HG02870 (cell line): ENCODE data around the gene RSU1.
A peak's percentile ranks its signal among the peaks of the same experiment; 100 is the strongest.

Experiments used
- ATAC-seq: cut with Tn5 transposase; IDR thresholded peaks from one replicate; pipeline ENCODE4 v1.9.1; 2021; ENCODE audit warnings: mild to moderate bottlenecking, moderate library complexity; ENCODE audit not compliant: unreplicated experiment

Gene RSU1

GRCh38 chr10:16685551-16685950 is 131.7 kb downstream of the RSU1 start:
- ATAC-seq: no peak

GRCh38 chr10:16681521-16681920 is 135.7 kb downstream of the RSU1 start:
- ATAC-seq: no peak

- no peak for ATAC-seq
Measured at GRCh38 chr10:16679511-16679910, 137.7 kb downstream of the RSU1 start.

GRCh38 chr10:16675334-16675733 is 141.9 kb downstream of the RSU1 start:
- no peak for ATAC-seq

- ATAC-seq: no peak
Measured at GRCh38 chr10:16674147-16674703, 143.0 kb downstream of the RSU1 start.

GRCh38 chr10:16673443-16673842 is 143.8 kb downstream of the RSU1 start:
- ATAC-seq: no peak

- no peak for ATAC-seq
Measured at GRCh38 chr10:16663444-16663843, 153.8 kb downstream of the RSU1 start.

- no peak for ATAC-seq
Measured at GRCh38 chr10:16662923-16663322, 154.3 kb downstream of the RSU1 start.

- no peak for ATAC-seq
Measured at GRCh38 chr10:16656895-16657294, 160.3 kb downstream of the RSU1 start.

- ATAC-seq: peak; percentile 88
Measured at GRCh38 chr10:16653224-16653623, 164.0 kb downstream of the RSU1 start.

- no peak for ATAC-seq
Measured at GRCh38 chr10:16652154-16652553, 165.1 kb downstream of the RSU1 start.

GRCh38 chr10:16649757-16650156 is 167.5 kb downstream of the RSU1 start:
- ATAC-seq: no peak

GRCh38 chr10:16648366-16648765 is 168.9 kb downstream of the RSU1 start:
- no peak for ATAC-seq

GRCh38 chr10:16646181-16647059 is 170.8 kb downstream of the RSU1 start:
- ATAC-seq: no peak

GRCh38 chr10:16644146-16644545 is 173.1 kb downstream of the RSU1 start:
- ATAC-seq: no peak

GRCh38 chr10:16643502-16643901 is 173.7 kb downstream of the RSU1 start:
- no peak for ATAC-seq

- ATAC-seq: no peak
Measured at GRCh38 chr10:16640153-16640552, 177.1 kb downstream of the RSU1 start.

GRCh38 chr10:16639471-16639870 is 177.8 kb downstream of the RSU1 start:
- no peak for ATAC-seq

- ATAC-seq: no peak
Measured at GRCh38 chr10:16632996-16633395, 184.2 kb downstream of the RSU1 start.

- no peak for ATAC-seq
Measured at GRCh38 chr10:16626697-16627096, 190.5 kb downstream of the RSU1 start.

GRCh38 chr10:16612981-16613355 is 204.3 kb downstream of the RSU1 start:
- no peak for ATAC-seq

- ATAC-seq: no peak
Measured at GRCh38 chr10:16612115-16612980, 204.9 kb downstream of the RSU1 start.
